Measurements from ENCODE around the gene C3orf20.

The C3orf20 gene

GRCh38 chr3:14773281-14773680, 98.3 kb downstream of the C3orf20 start:
- Mint-ChIP-seq H3K4me1 (ENCODE audit: low read depth) (no peaks in the 10 kb centered on the region), H3K36me3 (ENCODE audit: low read depth) (no peaks in the 10 kb centered on the region), H3K27ac (no peak overlapping the region), H3K27me3 (no peaks in the 10 kb centered on the region), H3K4me3 (no peak overlapping the region), H3K9me3 (peaks cover under 1% of the 10 kb centered on the region)
- intact Hi-C loops (cut with micrococcal nuclease), result no loop called here

- no peak overlapping the region for H3K27ac Mint-ChIP-seq
- peaks cover 4% of the 10 kb centered on the region for H3K9me3 Mint-ChIP-seq
Measured at GRCh38 chr3:14773691-14774128, 98.8 kb downstream of the C3orf20 start.

GRCh38 chr3:14774431-14774830, 99.5 kb downstream of the C3orf20 start:
- peaks cover 9% of the 10 kb centered on the region for H3K9me3 Mint-ChIP-seq
- no peak overlapping the region for H3K4me3 Mint-ChIP-seq
- intact Hi-C loops (cut with micrococcal nuclease), result no loop called here
- H3K4me1 Mint-ChIP-seq (ENCODE audit: low read depth), result no peaks in the 10 kb centered on the region
- H3K27ac Mint-ChIP-seq, result no peak overlapping the region
- H3K27me3 Mint-ChIP-seq, result no peaks in the 10 kb centered on the region
- H3K36me3 Mint-ChIP-seq (ENCODE audit: low read depth), result no peaks in the 10 kb centered on the region

More at GRCh38 chr3:14773691-14774128, 98.8 kb downstream of the C3orf20 start:
- H3K27me3 Mint-ChIP-seq, result no peaks in the 10 kb centered on the region
- no peaks in the 10 kb centered on the region for H3K36me3 Mint-ChIP-seq (ENCODE audit: low read depth)
- H3K4me1 Mint-ChIP-seq (ENCODE audit: low read depth), result no peaks in the 10 kb centered on the region
- intact Hi-C loops (cut with micrococcal nuclease), result no loop called here
- H3K4me3 Mint-ChIP-seq, result no peak overlapping the region

GRCh38 chr3:14775011-14775410, 100.1 kb downstream of the C3orf20 start:
- Mint-ChIP-seq H3K4me3 (no peak overlapping the region), H3K4me1 (ENCODE audit: low read depth) (no peaks in the 10 kb centered on the region), H3K36me3 (ENCODE audit: low read depth) (no peaks in the 10 kb centered on the region), H3K9me3 (peaks cover 9% of the 10 kb centered on the region), H3K27ac (no peak overlapping the region), H3K27me3 (no peaks in the 10 kb centered on the region)
- intact Hi-C loops (cut with micrococcal nuclease), result no loop called here

- Mint-ChIP-seq H3K36me3 (ENCODE audit: low read depth) (no peaks in the 10 kb centered on the region), H3K4me1 (ENCODE audit: low read depth) (no peaks in the 10 kb centered on the region), H3K4me3 (no peak overlapping the region)
Measured at GRCh38 chr3:14775563-14775962, 100.6 kb downstream of the C3orf20 start.

GRCh38 chr3:14779069-14779685, 104.2 kb downstream of the C3orf20 start:
- Mint-ChIP-seq H3K4me3 (no peak overlapping the region), H3K4me1 (ENCODE audit: low read depth) (no peaks in the 10 kb centered on the region), H3K27ac (no peak overlapping the region), H3K9me3 (peaks cover 9% of the 10 kb centered on the region), H3K27me3 (no peaks in the 10 kb centered on the region), H3K36me3 (ENCODE audit: low read depth) (no peaks in the 10 kb centered on the region)
- intact Hi-C loops (cut with micrococcal nuclease), result no loop called here

More at GRCh38 chr3:14775563-14775962, 100.6 kb downstream of the C3orf20 start:
- peaks cover 9% of the 10 kb centered on the region for H3K9me3 Mint-ChIP-seq
- intact Hi-C loops (cut with micrococcal nuclease), result no loop called here
- no peaks in the 10 kb centered on the region for H3K27me3 Mint-ChIP-seq
- H3K27ac Mint-ChIP-seq, result no peak overlapping the region

GRCh38 chr3:14780927-14781507, 106.1 kb downstream of the C3orf20 start:
- no peak overlapping the region for H3K27ac Mint-ChIP-seq
- no peaks in the 10 kb centered on the region for H3K4me1 Mint-ChIP-seq (ENCODE audit: low read depth)
- intact Hi-C loops (cut with micrococcal nuclease), result loop anchor here (1.0 to 2.0 kb wide), 2 partner anchors 106 to 147 kb away; partner anchors contain the start of gene C3orf20
- H3K36me3 Mint-ChIP-seq (ENCODE audit: low read depth), result no peaks in the 10 kb centered on the region
- peaks cover 9% of the 10 kb centered on the region for H3K9me3 Mint-ChIP-seq
- H3K27me3 Mint-ChIP-seq, result peaks cover 3% of the 10 kb centered on the region
- no peak overlapping the region for H3K4me3 Mint-ChIP-seq

- Mint-ChIP-seq H3K9me3 (peaks cover 6% of the 10 kb centered on the region), H3K27ac (no peak overlapping the region), H3K27me3 (peaks cover 3% of the 10 kb centered on the region), H3K36me3 (ENCODE audit: low read depth) (no peaks in the 10 kb centered on the region), H3K4me3 (no peak overlapping the region), H3K4me1 (ENCODE audit: low read depth) (no peaks in the 10 kb centered on the region)
- intact Hi-C loops (cut with micrococcal nuclease), result no loop called here
Measured at GRCh38 chr3:14783480-14784086, 108.6 kb downstream of the C3orf20 start.

GRCh38 chr3:14784087-14784681, 109.2 kb downstream of the C3orf20 start:
- no peak overlapping the region for H3K4me3 Mint-ChIP-seq
- intact Hi-C loops (cut with micrococcal nuclease), result no loop called here
- no peaks in the 10 kb centered on the region for H3K4me1 Mint-ChIP-seq (ENCODE audit: low read depth)
- no peak overlapping the region for H3K27ac Mint-ChIP-seq
- no peaks in the 10 kb centered on the region for H3K36me3 Mint-ChIP-seq (ENCODE audit: low read depth)
- peaks cover under 1% of the 10 kb centered on the region for H3K9me3 Mint-ChIP-seq
- peaks cover 3% of the 10 kb centered on the region for H3K27me3 Mint-ChIP-seq

- Mint-ChIP-seq H3K27me3 (peaks cover 8% of the 10 kb centered on the region), H3K4me3 (no peak overlapping the region), H3K4me1 (ENCODE audit: low read depth) (no peaks in the 10 kb centered on the region), H3K27ac (no peak overlapping the region), H3K9me3 (no peaks in the 10 kb centered on the region), H3K36me3 (ENCODE audit: low read depth) (no peaks in the 10 kb centered on the region)
- intact Hi-C loops (cut with micrococcal nuclease), result no loop called here
Measured at GRCh38 chr3:14785207-14786155, 110.5 kb downstream of the C3orf20 start.

- intact Hi-C loops (cut with micrococcal nuclease), result no loop called here
- no peak overlapping the region for H3K4me3 Mint-ChIP-seq
- H3K9me3 Mint-ChIP-seq, result no peaks in the 10 kb centered on the region
- peaks cover 8% of the 10 kb centered on the region for H3K27me3 Mint-ChIP-seq
- H3K27ac Mint-ChIP-seq, result no peak overlapping the region
- H3K4me1 Mint-ChIP-seq (ENCODE audit: low read depth), result no peaks in the 10 kb centered on the region
- no peaks in the 10 kb centered on the region for H3K36me3 Mint-ChIP-seq (ENCODE audit: low read depth)
Measured at GRCh38 chr3:14786369-14786768, 111.4 kb downstream of the C3orf20 start.

GRCh38 chr3:14787630-14788029, 112.7 kb downstream of the C3orf20 start:
- H3K27ac Mint-ChIP-seq, result no peak overlapping the region
- H3K4me1 Mint-ChIP-seq (ENCODE audit: low read depth), result no peaks in the 10 kb centered on the region
- H3K36me3 Mint-ChIP-seq (ENCODE audit: low read depth), result no peaks in the 10 kb centered on the region
- H3K27me3 Mint-ChIP-seq, result peaks cover 8% of the 10 kb centered on the region
- no peaks in the 10 kb centered on the region for H3K9me3 Mint-ChIP-seq
- H3K4me3 Mint-ChIP-seq, result no peak overlapping the region
- intact Hi-C loops (cut with micrococcal nuclease), result no loop called here

- intact Hi-C loops (cut with micrococcal nuclease), result no loop called here
- H3K9me3 Mint-ChIP-seq, result no peaks in the 10 kb centered on the region
- H3K27ac Mint-ChIP-seq, result no peak overlapping the region
- H3K4me3 Mint-ChIP-seq, result no peak overlapping the region
- H3K4me1 Mint-ChIP-seq (ENCODE audit: low read depth), result no peaks in the 10 kb centered on the region
- no peaks in the 10 kb centered on the region for H3K36me3 Mint-ChIP-seq (ENCODE audit: low read depth)
- H3K27me3 Mint-ChIP-seq, result peaks cover 11% of the 10 kb centered on the region
Measured at GRCh38 chr3:14788644-14789043, 113.7 kb downstream of the C3orf20 start.

Data from dendritic cell treated with granulocyte-macrophage colony-stimulating factor and Interleukin-4, amounts not matched to agents 40 ng/mL and 50 ng/mL, for 4 days (primary cell).